OCI-LY3 (cell line): ENCODE results near the gene CYP27A1.

Experiments
- H2AFZ ChIP-seq: fragments of 200-600, 300-600 bp; shearing (Covaris generic); 2 replicates; pipeline ENCODE4 v1.6.0; 2014; ENCODE audit warnings: antibody characterized with exemption, low read depth, low read length
- H3K27ac ChIP-seq: fragments of 200-600, 300-600 bp; sonication (generic); 2 replicates; pipeline ENCODE4 v1.5.1; 2014; ENCODE audit warnings: mild to moderate bottlenecking, low read length, moderate library complexity, mixed read lengths
- H3K27me3 ChIP-seq: fragments of 200-600, 300-600 bp; sonication (generic); 2 replicates; pipeline ENCODE4 v1.6.1; 2014; ENCODE audit warnings: low read depth, low read length, mixed read lengths
- H3K36me3 ChIP-seq: fragments of 200-600, 300-600 bp; sonication (generic); replicated peaks from 2 replicates; pipeline ENCODE3; 2014; ENCODE audit warnings: low read depth, low read length, mixed read lengths
- H3K4me1 ChIP-seq: fragments of 300-600, 200-600 bp; sonication (generic); 2 replicates; pipeline ENCODE4 v1.6.1; 2014; ENCODE audit warnings: low read length, mixed read lengths
- H3K4me2 ChIP-seq: fragments of 200-600, 300-600 bp; sonication (generic); 2 replicates; pipeline ENCODE4 v1.6.1; 2014; ENCODE audit warnings: low read length, mixed read lengths
- H3K4me3 ChIP-seq: fragments of 300-600, 200-600 bp; sonication (generic); 2 replicates; pipeline ENCODE4 v1.5.1; 2014; ENCODE audit warnings: antibody characterized with exemption, mild to moderate bottlenecking, low read length, moderate library complexity
- H3K79me2 ChIP-seq: fragments of 300-600, 200-600 bp; shearing (Covaris generic); 2 replicates; pipeline ENCODE4 v1.6.1; 2014; ENCODE audit warnings: mild to moderate bottlenecking, low read length, mixed read lengths
- H3K9ac ChIP-seq: fragments of 300-600, 200-600 bp; shearing (Covaris generic); 2 replicates; pipeline ENCODE4 v1.6.0; 2014; ENCODE audit warnings: mild to moderate bottlenecking, low read length, moderate library complexity
- H3K9me3 ChIP-seq: fragments of 200-600, 300-600 bp; shearing (Covaris generic); 2 replicates; pipeline ENCODE4 v1.6.1; 2014; ENCODE audit warnings: low read length, mixed read lengths; ENCODE audit not compliant: insufficient read depth
- H4K20me1 ChIP-seq: fragments of 200-600, 300-600 bp; sonication (generic); 2 replicates; pipeline ENCODE4 v1.6.1; 2016; ENCODE audit warnings: low read length, mixed read lengths; ENCODE audit not compliant: insufficient read depth
- EZH2phosphoT487 ChIP-seq: fragments of 200-600 bp; shearing (Covaris generic); IDR thresholded peaks from 2 replicates; pipeline ENCODE4 v1.6.1; 2018; ENCODE audit warnings: antibody characterized with exemption, mixed run types, low read depth
- TF ChIP-seq, protein P1 (sequence below): fragments of 200-600, 300-600 bp; sonication (generic); IDR thresholded peaks from 2 replicates; pipeline ENCODE4 v1.5.1; 2014; ENCODE audit warnings: antibody characterized with exemption, low read length, low read depth

Gene CYP27A1

DNA sequence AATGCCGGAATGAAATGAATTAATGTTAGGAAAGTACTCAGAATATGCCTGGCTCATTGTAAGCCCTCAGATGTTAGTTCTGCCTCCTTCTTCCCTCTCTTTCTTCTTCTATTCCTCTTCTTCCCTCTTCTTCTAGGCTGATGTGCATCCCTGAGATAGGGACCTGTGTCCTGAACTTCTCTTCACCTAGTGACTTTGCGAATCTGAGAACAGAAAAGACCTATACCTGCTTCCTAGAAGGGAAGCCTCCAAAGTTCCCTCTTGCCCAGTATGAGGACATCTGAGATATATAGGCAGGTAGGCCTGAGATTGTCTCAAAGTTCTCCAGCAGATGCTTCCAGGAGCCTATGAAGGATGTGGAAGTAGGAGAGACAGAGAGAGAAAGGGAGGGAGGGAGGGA is 8.1 kb upstream of the CYP27A1 start:
- Histone ChIP-seq H3K79me2 (no peaks in the 10 kb centered on the region), H3K36me3 (no peaks in the 10 kb centered on the region), H4K20me1 (no peaks in the 10 kb centered on the region), H3K9me3 (no peaks in the 10 kb centered on the region), H3K4me1 (no peaks in the 10 kb centered on the region), H2AFZ (no peak overlapping the region), H3K4me2 (no peak overlapping the region), H3K4me3 (no peak overlapping the region), H3K9ac (no peak overlapping the region), H3K27me3 (no peaks in the 10 kb centered on the region), H3K27ac (no peak overlapping the region)
- TF ChIP-seq EZH2phosphoT487: no peak
- TF ChIP-seq, protein P1, sequence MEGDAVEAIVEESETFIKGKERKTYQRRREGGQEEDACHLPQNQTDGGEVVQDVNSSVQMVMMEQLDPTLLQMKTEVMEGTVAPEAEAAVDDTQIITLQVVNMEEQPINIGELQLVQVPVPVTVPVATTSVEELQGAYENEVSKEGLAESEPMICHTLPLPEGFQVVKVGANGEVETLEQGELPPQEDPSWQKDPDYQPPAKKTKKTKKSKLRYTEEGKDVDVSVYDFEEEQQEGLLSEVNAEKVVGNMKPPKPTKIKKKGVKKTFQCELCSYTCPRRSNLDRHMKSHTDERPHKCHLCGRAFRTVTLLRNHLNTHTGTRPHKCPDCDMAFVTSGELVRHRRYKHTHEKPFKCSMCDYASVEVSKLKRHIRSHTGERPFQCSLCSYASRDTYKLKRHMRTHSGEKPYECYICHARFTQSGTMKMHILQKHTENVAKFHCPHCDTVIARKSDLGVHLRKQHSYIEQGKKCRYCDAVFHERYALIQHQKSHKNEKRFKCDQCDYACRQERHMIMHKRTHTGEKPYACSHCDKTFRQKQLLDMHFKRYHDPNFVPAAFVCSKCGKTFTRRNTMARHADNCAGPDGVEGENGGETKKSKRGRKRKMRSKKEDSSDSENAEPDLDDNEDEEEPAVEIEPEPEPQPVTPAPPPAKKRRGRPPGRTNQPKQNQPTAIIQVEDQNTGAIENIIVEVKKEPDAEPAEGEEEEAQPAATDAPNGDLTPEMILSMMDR: no peak

DNA sequence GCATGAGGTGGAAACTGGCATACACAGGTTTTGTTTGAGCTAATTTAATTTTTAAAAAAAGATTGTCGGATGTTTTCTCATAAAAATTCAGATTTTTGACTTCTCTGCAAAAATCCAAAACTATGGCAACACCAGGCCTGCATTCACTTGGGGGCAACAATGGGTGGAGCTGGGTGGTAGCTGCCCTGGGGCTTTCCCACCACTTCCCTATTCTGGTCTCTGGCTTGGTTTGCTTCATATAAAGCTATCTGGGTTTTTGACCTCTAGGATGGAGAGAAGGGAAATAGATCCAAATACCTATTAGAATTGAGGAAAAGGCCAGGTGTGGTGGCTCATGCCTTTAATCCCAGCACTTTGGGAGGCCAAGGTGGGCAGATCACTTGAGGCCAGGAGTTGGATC is 5.5 kb upstream of the CYP27A1 start:
- Histone ChIP-seq H3K4me2 (no peak overlapping the region), H2AFZ (no peak overlapping the region), H3K4me3 (no peak overlapping the region), H3K4me1 (no peaks in the 10 kb centered on the region), H3K27ac (no peak overlapping the region), H3K79me2 (no peaks in the 10 kb centered on the region), H3K9ac (no peak overlapping the region), H3K27me3 (no peaks in the 10 kb centered on the region), H4K20me1 (no peaks in the 10 kb centered on the region), H3K9me3 (no peaks in the 10 kb centered on the region), H3K36me3 (no peaks in the 10 kb centered on the region)
- no peak for TF ChIP-seq EZH2phosphoT487
- TF ChIP-seq, protein P1: no peak

DNA sequence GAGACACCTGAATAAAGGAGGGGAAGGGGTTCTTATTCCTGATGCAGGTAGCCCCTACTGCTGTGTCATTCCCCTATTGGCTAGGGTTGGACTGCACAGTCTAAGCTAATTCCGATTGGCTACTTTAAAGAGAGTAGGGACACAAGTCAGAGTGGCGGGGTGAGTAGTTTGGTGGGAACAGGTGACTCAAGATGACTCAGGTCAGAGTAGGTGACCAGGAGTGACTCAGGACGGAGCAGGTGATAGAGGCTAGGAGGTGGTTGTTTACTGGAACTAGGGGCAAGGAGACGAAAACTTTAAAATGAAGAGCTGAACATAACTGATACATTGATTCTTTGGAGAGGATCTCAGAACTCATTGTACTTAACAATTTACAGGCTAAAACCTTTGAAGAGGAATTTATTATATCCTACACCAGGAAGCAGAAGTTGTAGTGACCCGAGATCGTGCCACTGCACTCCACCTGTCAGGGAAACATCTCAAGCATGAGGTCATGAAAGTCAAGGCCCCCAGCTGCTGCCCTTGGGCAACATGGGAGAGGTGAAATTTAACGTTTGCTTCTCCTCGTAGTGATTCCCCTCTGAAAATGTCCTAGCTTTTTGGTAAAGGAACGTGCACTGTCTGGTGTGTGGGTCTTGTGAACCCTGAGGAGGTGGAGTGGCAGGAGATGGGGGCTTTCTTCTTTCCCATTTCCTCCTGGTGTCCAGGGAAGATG is 4.5 kb upstream of the CYP27A1 start:
- H3K4me1 ChIP-seq: no peaks in the 10 kb centered on the region
- no peak overlapping the region for H3K9ac ChIP-seq
- no peaks in the 10 kb centered on the region for H4K20me1 ChIP-seq
- H3K4me3 ChIP-seq: no peak overlapping the region
- no peaks in the 10 kb centered on the region for H3K9me3 ChIP-seq
- no peaks in the 10 kb centered on the region for H3K27me3 ChIP-seq
- no peaks in the 10 kb centered on the region for H3K79me2 ChIP-seq
- no peak overlapping the region for H2AFZ ChIP-seq
- H3K36me3 ChIP-seq: no peaks in the 10 kb centered on the region
- TF ChIP-seq, protein P1: no peak
- TF ChIP-seq EZH2phosphoT487: no peak
- no peak overlapping the region for H3K4me2 ChIP-seq
- no peak overlapping the region for H3K27ac ChIP-seq

DNA sequence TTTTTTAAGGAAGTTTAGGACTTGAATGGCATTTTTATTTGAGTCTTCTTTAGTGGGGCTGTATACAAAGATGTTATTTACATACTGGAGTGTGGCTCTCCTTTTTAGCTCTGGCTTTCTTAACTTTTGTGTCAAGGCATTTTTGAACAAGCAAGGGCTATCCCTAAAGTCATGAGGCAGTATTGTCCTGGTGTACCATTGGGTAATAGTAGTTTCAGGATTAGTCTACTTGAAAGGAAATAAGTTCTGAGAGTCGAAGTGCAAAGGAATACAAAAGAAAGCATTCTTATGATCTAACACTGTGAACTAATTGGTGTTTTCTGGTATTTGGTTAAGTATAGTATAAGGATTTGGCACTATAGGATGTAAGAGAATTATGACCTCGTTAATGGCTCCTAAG is 1.9 kb upstream of the CYP27A1 start:
- Histone ChIP-seq H3K27me3 (no peaks in the 10 kb centered on the region), H4K20me1 (no peaks in the 10 kb centered on the region), H3K4me1 (no peaks in the 10 kb centered on the region), H3K9me3 (no peaks in the 10 kb centered on the region), H3K9ac (no peak overlapping the region), H2AFZ (no peak overlapping the region), H3K79me2 (no peaks in the 10 kb centered on the region), H3K4me3 (no peak overlapping the region), H3K27ac (no peak overlapping the region), H3K36me3 (no peaks in the 10 kb centered on the region), H3K4me2 (no peak overlapping the region)
- TF ChIP-seq EZH2phosphoT487: no peak
- TF ChIP-seq, protein P1: no peak
